CD4-positive, alpha-beta T cell treated with Interleukin-12 subunit alpha and Interleukin-12 subunit beta, for 1 hour (primary cell): Measurements from ENCODE around the gene SDF2L1.
"Not testable (repeated sequence)": the region's sequence is repeated elsewhere in the genome, so short reads cannot be mapped to it uniquely, and the experiment has no call there.

Experiments used
- DNase-seq: peaks from one replicate; pipeline ENCODE4 v3.0.0-alpha.2; 2020

The SDF2L1 gene

GRCh38 chr22:21688341-21688705, 46.2 kb downstream of the SDF2L1 start:
- DNase-seq: no peak

GRCh38 chr22:21688706-21689381, 46.7 kb downstream of the SDF2L1 start:
- no peak for DNase-seq

GRCh38 chr22:21690401-21690801, 48.3 kb downstream of the SDF2L1 start:
- no peak for DNase-seq

- DNase-seq: no peak
These were observed 49.7 kb downstream of the SDF2L1 start for GRCh38 chr22:21691816-21692215.

- not testable (repeated sequence) for DNase-seq
These were observed 50.8 kb downstream of the SDF2L1 start for GRCh38 chr22:21692856-21693255.

- no peak for DNase-seq
These were observed 51.4 kb downstream of the SDF2L1 start for GRCh38 chr22:21693333-21693998.
